GM12874 (cell line): Measurements from ENCODE around the gene SEMA3C.

Experiments used
- TF ChIP-seq, protein P1 (sequence below): IDR thresholded peaks from 2 replicates; pipeline ENCODE4 v1.5.1; 2011; ENCODE audit warnings: low read depth, mild to moderate bottlenecking, control low read depth, low read length, moderate library complexity; ENCODE audit not compliant: insufficient read depth

SEMA3C gene

DNA sequence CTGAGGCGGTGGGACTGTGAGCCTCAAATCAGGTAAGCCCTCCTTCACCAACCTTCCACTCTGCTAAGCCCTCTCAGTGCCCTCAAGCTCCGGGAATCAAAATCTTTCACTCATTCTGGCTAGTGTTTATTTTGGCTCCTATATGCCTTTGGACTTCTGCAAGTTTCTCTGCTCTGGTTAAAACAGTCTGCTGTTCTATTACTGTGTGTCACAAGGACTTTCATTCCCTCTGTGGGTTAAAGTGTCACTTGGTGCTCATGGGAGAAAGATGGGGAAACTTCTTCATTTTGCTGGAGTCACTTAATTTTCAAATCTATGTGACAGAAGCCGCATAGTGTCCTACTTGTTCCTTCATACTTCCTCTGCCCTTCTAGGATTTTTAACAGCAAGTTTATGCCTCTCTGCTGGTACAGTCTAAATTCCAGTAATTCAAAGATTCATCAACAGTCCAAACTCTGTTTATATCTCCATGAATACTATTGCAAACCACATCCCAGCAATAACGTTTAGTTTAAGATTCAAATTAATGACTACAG lies 219.1 kb downstream of the SEMA3C start:
- TF ChIP-seq, protein P1, sequence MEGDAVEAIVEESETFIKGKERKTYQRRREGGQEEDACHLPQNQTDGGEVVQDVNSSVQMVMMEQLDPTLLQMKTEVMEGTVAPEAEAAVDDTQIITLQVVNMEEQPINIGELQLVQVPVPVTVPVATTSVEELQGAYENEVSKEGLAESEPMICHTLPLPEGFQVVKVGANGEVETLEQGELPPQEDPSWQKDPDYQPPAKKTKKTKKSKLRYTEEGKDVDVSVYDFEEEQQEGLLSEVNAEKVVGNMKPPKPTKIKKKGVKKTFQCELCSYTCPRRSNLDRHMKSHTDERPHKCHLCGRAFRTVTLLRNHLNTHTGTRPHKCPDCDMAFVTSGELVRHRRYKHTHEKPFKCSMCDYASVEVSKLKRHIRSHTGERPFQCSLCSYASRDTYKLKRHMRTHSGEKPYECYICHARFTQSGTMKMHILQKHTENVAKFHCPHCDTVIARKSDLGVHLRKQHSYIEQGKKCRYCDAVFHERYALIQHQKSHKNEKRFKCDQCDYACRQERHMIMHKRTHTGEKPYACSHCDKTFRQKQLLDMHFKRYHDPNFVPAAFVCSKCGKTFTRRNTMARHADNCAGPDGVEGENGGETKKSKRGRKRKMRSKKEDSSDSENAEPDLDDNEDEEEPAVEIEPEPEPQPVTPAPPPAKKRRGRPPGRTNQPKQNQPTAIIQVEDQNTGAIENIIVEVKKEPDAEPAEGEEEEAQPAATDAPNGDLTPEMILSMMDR, result no peak

- TF ChIP-seq, protein P1, result no peak; the same call in 1 of the 2 replicates
Measured at GRCh38 chr7:80699045-80699638, 219.7 kb downstream of the SEMA3C start.
